Measurements from ENCODE around the gene HSPB9.

GRCh38 chr17:42125565-42125964 is 3.0 kb downstream of the HSPB9 start:
- TF ChIP-seq CTCF (IDR thresholded peaks at IDR 0.05) = no peak
- TF ChIP-seq POLR2A (IDR thresholded peaks at IDR 0.05) = no peak
